Adrenal gland (tissue), 12 donors: ENCODE results near the gene PANK2. TPM values are rescaled to one million over a fixed set of nuclear protein-coding genes. Genes with fewer than 3 reads are reported as not detected.

Experiments
- DNase-seq, 7 donors: peaks; one replicate each; pipeline ENCODE4 v3.0.0-alpha.2; 2019 to 2020
- H3K27ac ChIP-seq, 5 donors: fragments of 200-600 bp; sonication (generic) in 4 of 5; 1 replicate in 3 of 5; 2 replicates in 2 of 5; pipeline versions ENCODE4 v1.5.1 to v1.8.0; 2016 to 2020; ENCODE audit warnings: mild to moderate bottlenecking in 1 of 5
- H3K27me3 ChIP-seq: fragments of 200-600 bp; 2 replicates; pipeline ENCODE4 v1.8.0; 2021
- H3K36me3 ChIP-seq, 2 donors: fragments of 200-600 bp; replicated peaks in 1 of 2; 1 replicate in 1 of 2; 2 replicates in 1 of 2; pipeline versions ENCODE4 v1.5.1 to v1.8.0; 2018 to 2022
- H3K4me1 ChIP-seq, 2 donors: fragments of 200-600 bp; replicated peaks in 1 of 2; 1 replicate in 1 of 2; 2 replicates in 1 of 2; pipeline versions ENCODE4 v1.5.1 to v1.8.0; 2018 to 2021
- H3K4me3 ChIP-seq, 4 donors: fragments of 200-600 bp; sonication (generic) in 3 of 4; one replicate each; pipeline ENCODE4 v1.5.1; 2016 to 2018
- H3K9me3 ChIP-seq, 3 donors: fragments of 200-600 bp; sonication (generic) in 1 of 3; replicated peaks in 1 of 3; 1 replicate in 2 of 3; 2 replicates in 1 of 3; pipeline versions ENCODE4 v1.5.1 to v1.8.0; 2016 to 2021
- POLR2A ChIP-seq, 2 donors: fragments of 450-650 bp; IDR thresholded peaks; one replicate each; pipeline ENCODE4 v1.6.1; 2017; ENCODE audit warnings: antibody characterized with exemption in 2 of 2, mild to moderate bottlenecking in 2 of 2, moderate library complexity in 1 of 2
- WGBS, 4 donors: extraction: QIAGEN DNeasy Blood & Tissue Kit in 2 of 4; methylation state at CpG; one replicate each; pipeline versions ENCODE4 v1.1.5 to v1.1.7; 2013 to 2017; 5-methylcytosine and 5-hydroxymethylcytosine counted together
- intact Hi-C, 2 donors: fragments of 100-400 bp; cut with DNase I; formaldehyde crosslinking; loops; one replicate each; pipeline versions ENCODE4 v1.14.1 to v1.15.0; 2022 to 2023
- polyA plus RNA-seq, 3 donors: library from polyadenylated mRNA; stranded (reverse); fragments of 200-250 nt in 2 of 3; fragments of 350-450 nt in 1 of 3; fragmentation: Illumina TruSeq in 1 of 3; extraction: RNeasy Lipid Tissue Mini Kit (QIAGEN cat#74804) in 1 of 3; gene quantifications; one replicate each; pipeline ENCODE4 v1.2.3, GENCODE V29; 2013 to 2014
- total RNA-seq, 9 donors: library from RNA; depleted of rRNA in 4 of 9; stranded (reverse); fragments of >200 nt in 4 of 9; fragments of 120-200 nt in 1 of 9; fragmentation: NEBNext Ultra II Directional in 1 of 9; extraction: Animal tissue kit (Norgen Biotek cat#: 25700) in 1 of 9; gene quantifications; one replicate each; pipeline versions ENCODE4 v1.1.0 to v1.2.4, GENCODE V29; 2013 to 2023
- TF ChIP-seq, protein P1 (sequence below), 6 experiments: fragments of 450-650 bp in 4 of 6; fragments of 200-600 bp in 2 of 6; sonication (generic) in 1 of 6; IDR thresholded peaks; 1 replicate in 5 of 6; 2 replicates in 1 of 6; pipeline versions ENCODE4 v1.5.1 to v1.8.0; 2016 to 2021; ENCODE audit warnings: antibody characterized with exemption in 6 of 6, mild to moderate bottlenecking in 2 of 6, moderate library complexity in 1 of 6
- donor health status: healthy with polysubstance abuse.
- donor health status: Bipolar disorder and iron deficiency.
- donor health status: DM: yes; HTN: yes; CAD: no.
- donor health status: DM: no; HTN: no; CAD: no.
- donor health status: DM: no; HTN: no; CAD: no.
- donor health status: DM: yes; HTN: yes; CAD: no.

The PANK2 gene
- total and polyA plus RNA-seq, 12 donors, result 32.5 to 70.1 (median 46.9) TPM

- TF ChIP-seq, protein P1, sequence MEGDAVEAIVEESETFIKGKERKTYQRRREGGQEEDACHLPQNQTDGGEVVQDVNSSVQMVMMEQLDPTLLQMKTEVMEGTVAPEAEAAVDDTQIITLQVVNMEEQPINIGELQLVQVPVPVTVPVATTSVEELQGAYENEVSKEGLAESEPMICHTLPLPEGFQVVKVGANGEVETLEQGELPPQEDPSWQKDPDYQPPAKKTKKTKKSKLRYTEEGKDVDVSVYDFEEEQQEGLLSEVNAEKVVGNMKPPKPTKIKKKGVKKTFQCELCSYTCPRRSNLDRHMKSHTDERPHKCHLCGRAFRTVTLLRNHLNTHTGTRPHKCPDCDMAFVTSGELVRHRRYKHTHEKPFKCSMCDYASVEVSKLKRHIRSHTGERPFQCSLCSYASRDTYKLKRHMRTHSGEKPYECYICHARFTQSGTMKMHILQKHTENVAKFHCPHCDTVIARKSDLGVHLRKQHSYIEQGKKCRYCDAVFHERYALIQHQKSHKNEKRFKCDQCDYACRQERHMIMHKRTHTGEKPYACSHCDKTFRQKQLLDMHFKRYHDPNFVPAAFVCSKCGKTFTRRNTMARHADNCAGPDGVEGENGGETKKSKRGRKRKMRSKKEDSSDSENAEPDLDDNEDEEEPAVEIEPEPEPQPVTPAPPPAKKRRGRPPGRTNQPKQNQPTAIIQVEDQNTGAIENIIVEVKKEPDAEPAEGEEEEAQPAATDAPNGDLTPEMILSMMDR (IDR thresholded peaks at IDR 0.05), result no peak
- no peak for TF ChIP-seq POLR2A (IDR thresholded peaks at IDR 0.05)
- Histone ChIP-seq H3K27ac (peak overlapping the region in 2 of 5 donors; percentile 29 to 75), H3K9me3 (no peaks in the 10 kb centered on the region), H3K4me3 (no peak overlapping the region), H3K36me3 (no peaks in the 10 kb centered on the region), H3K4me1 (peaks cover 31 to 54% of the 10 kb centered on the region in 2 donors), H3K27me3 (no peaks in the 10 kb centered on the region)
- no peak for DNase-seq
- intact Hi-C loops, result no loop called here
- WGBS, 4 donors, result 70 to 81% (median 73%) methylated on average over 3 to 6 of the region's 6 CpGs
Measured at GRCh38 chr20:3930265-3931206, 41.3 kb downstream of the PANK2 start.

DNA sequence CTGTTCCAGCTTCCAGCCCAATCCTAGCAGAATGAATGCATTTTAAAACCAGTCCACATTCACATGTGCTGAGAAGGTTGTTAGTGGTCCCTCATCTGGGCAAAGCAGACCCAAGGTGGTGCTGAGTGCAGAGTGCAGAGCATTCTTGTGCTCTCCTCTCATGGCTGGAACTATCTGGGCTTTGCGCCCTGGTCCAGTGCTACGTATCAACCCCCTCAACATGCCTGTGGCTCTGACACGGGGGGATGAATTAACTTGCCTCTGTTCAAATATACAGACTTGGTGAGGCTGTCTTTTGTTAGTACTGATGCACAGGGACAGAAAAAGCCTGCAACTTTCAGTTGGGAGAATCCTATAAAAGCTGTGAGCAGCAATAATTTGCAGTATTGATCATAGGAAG is 42.5 kb downstream of the PANK2 start:
- intact Hi-C loops, result no loop called here
- no peak for TF ChIP-seq POLR2A (IDR thresholded peaks at IDR 0.05)
- TF ChIP-seq, protein P1 (IDR thresholded peaks at IDR 0.05), result no peak
- peak overlapping the region; percentile 67 to 90 (median 76) for H3K27ac ChIP-seq
- no peaks in the 10 kb centered on the region for H3K9me3 ChIP-seq
- H3K27me3 ChIP-seq, result no peaks in the 10 kb centered on the region
- H3K36me3 ChIP-seq, result no peaks in the 10 kb centered on the region
- DNase-seq, result no peak
- H3K4me3 ChIP-seq, result peak overlapping the region in 1 of 4 donors; percentile 32
- peaks cover 36 to 57% of the 10 kb centered on the region in 2 donors for H3K4me1 ChIP-seq
- whole genome bisulfite sequencing, 4 donors, result 71 to 79% (median 74%) methylated on average over 3 of the region's 3 CpGs

- peaks cover 36 to 51% of the 10 kb centered on the region in 2 donors for H3K4me1 ChIP-seq
- no peaks in the 10 kb centered on the region for H3K36me3 ChIP-seq
- no peaks in the 10 kb centered on the region for H3K9me3 ChIP-seq
- peak in 2 of 7 donors; percentile 42 to 57 for DNase-seq
- H3K27me3 ChIP-seq, result no peaks in the 10 kb centered on the region
- intact Hi-C loops, result no loop called here
- TF ChIP-seq, protein P1 (IDR thresholded peaks at IDR 0.05), result no peak
- no peak for TF ChIP-seq POLR2A (IDR thresholded peaks at IDR 0.05)
- peak overlapping the region in 1 of 4 donors; percentile 32 for H3K4me3 ChIP-seq
- peak overlapping the region; percentile 67 to 90 (median 76) for H3K27ac ChIP-seq
- WGBS, 4 donors, result 19 to 29% (median 25%) methylated on average over 4 of the region's 4 CpGs
Measured at GRCh38 chr20:3932277-3932676, 43.1 kb downstream of the PANK2 start.

- peaks cover 36 to 47% of the 10 kb centered on the region in 2 donors for H3K4me1 ChIP-seq
- TF ChIP-seq, protein P1 (IDR thresholded peaks at IDR 0.05), result no peak
- TF ChIP-seq POLR2A (IDR thresholded peaks at IDR 0.05), result no peak
- no peak for DNase-seq
- no peaks in the 10 kb centered on the region for H3K36me3 ChIP-seq
- peak overlapping the region in 1 of 4 donors; percentile 32 for H3K4me3 ChIP-seq
- peak overlapping the region; percentile 67 to 90 (median 76) for H3K27ac ChIP-seq
- 44 to 47% (median 44%) methylated on average over 6 of the region's 6 CpGs for WGBS, 4 donors
- no peaks in the 10 kb centered on the region for H3K27me3 ChIP-seq
- intact Hi-C loops, result no loop called here
- H3K9me3 ChIP-seq, result no peaks in the 10 kb centered on the region
Measured at GRCh38 chr20:3932681-3933080, 43.5 kb downstream of the PANK2 start.
